Tibial nerve (tissue), 4 donors: ENCODE data around the gene RFNG. TPM values are rescaled to one million over a fixed set of nuclear protein-coding genes. Genes with fewer than 3 reads are reported as not detected.

ENCODE experiments used
- DNase-seq, 2 donors: peaks; one replicate each; pipeline ENCODE4 v3.0.0-alpha.2; 2019; ENCODE audit warnings: low spot score in 2 of 2
- H3K27ac ChIP-seq, 4 donors: fragments of 200-600 bp; sonication (generic) in 3 of 4; one replicate each; pipeline ENCODE4 v1.5.1; 2017 to 2019; ENCODE audit warnings: mild to moderate bottlenecking in 1 of 4
- H3K27me3 ChIP-seq, 2 donors: fragments of 200-600 bp; sonication (generic) in 1 of 2; one replicate each; pipeline versions ENCODE4 v1.5.1 to v1.6.0; 2017 to 2019
- H3K36me3 ChIP-seq, 3 donors: fragments of 200-600 bp; sonication (generic); one replicate each; pipeline ENCODE4 v1.5.1; 2018 to 2019
- H3K4me1 ChIP-seq, 4 donors: fragments of 200-600 bp; sonication (generic) in 3 of 4; one replicate each; pipeline ENCODE4 v1.5.1; 2017 to 2019
- H3K4me3 ChIP-seq, 4 donors: fragments of 200-600 bp; sonication (generic) in 3 of 4; one replicate each; pipeline ENCODE4 v1.5.1; 2017 to 2019; ENCODE audit warnings: mild to moderate bottlenecking in 1 of 4, moderate library complexity in 1 of 4
- H3K9me3 ChIP-seq, 4 donors: fragments of 200-600 bp; sonication (generic) in 3 of 4; one replicate each; pipeline ENCODE4 v1.5.1; 2017 to 2019
- EP300 ChIP-seq, 2 donors: sonication (generic); formaldehyde crosslinking; IDR thresholded peaks; one replicate each; pipeline ENCODE4 v1.6.1; 2017; ENCODE audit warnings: antibody characterized with exemption in 2 of 2, mild to moderate bottlenecking in 1 of 2
- POLR2A ChIP-seq, 2 donors: fragments of 450-650 bp; IDR thresholded peaks; one replicate each; pipeline ENCODE4 v1.6.1; 2017; ENCODE audit warnings: antibody characterized with exemption in 2 of 2, mild to moderate bottlenecking in 2 of 2, moderate library complexity in 2 of 2
- WGBS, 2 donors: methylation state at CpG; one replicate each; pipeline ENCODE4 v1.1.5; 2018; 5-methylcytosine and 5-hydroxymethylcytosine counted together
- total RNA-seq, 4 donors: library from RNA; depleted of rRNA; stranded (reverse); fragments of >200 nt; gene quantifications; one replicate each; pipeline ENCODE4 v1.1.0, GENCODE V29; 2016
- TF ChIP-seq, protein P1 (sequence below), 5 experiments: fragments of 200-600 bp in 3 of 5; fragments of 450-650 bp in 2 of 5; sonication (generic) in 3 of 5; IDR thresholded peaks; one replicate each; pipeline ENCODE4 v1.5.1; 2016 to 2019; ENCODE audit warnings: antibody characterized with exemption in 5 of 5, mild to moderate bottlenecking in 3 of 5, moderate library complexity in 2 of 5

The RFNG gene
- total RNA-seq, 4 donors from 2014 or later = 43.5 to 70.2 (median 64.4) TPM

DNA sequence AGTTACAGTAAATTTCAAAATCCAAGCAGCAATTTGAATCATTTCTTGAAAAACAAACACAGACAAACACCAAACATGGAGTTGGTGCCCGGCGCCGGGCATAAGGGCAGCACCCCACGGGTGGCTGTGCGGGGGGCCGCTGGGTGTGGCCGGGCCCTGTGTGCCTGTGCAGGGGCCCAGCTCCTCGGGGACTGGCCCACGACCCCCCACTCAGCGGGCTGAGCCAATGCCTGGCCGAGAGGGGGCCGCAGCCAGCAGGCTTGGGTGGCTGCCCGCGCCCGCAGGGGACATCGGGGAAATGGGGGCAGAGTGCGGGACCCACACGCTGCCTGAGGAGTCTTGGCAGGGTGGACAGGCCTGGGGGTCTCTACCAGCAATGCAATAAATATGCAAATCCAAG, 26.8 kb upstream of the RFNG start:
- Histone ChIP-seq H3K4me3 (no peak overlapping the region), H3K36me3 (peaks cover 6 to 52% (median 13%) of the 10 kb centered on the region in 3 donors), H3K27me3 (no peaks in the 10 kb centered on the region), H3K4me1 (peaks cover 0 to 22% (median 5%) of the 10 kb centered on the region in 4 donors), H3K9me3 (no peaks in the 10 kb centered on the region), H3K27ac (peak overlapping the region in 3 of 4 donors; percentile 0 to 77 (median 72))
- no peak for DNase-seq
- 84 to 86% methylated on average over 17 to 18 of the region's 18 CpGs for WGBS, 2 donors
- TF ChIP-seq, protein P1, sequence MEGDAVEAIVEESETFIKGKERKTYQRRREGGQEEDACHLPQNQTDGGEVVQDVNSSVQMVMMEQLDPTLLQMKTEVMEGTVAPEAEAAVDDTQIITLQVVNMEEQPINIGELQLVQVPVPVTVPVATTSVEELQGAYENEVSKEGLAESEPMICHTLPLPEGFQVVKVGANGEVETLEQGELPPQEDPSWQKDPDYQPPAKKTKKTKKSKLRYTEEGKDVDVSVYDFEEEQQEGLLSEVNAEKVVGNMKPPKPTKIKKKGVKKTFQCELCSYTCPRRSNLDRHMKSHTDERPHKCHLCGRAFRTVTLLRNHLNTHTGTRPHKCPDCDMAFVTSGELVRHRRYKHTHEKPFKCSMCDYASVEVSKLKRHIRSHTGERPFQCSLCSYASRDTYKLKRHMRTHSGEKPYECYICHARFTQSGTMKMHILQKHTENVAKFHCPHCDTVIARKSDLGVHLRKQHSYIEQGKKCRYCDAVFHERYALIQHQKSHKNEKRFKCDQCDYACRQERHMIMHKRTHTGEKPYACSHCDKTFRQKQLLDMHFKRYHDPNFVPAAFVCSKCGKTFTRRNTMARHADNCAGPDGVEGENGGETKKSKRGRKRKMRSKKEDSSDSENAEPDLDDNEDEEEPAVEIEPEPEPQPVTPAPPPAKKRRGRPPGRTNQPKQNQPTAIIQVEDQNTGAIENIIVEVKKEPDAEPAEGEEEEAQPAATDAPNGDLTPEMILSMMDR (IDR thresholded peaks at IDR 0.05) = no peak
- TF ChIP-seq POLR2A (IDR thresholded peaks at IDR 0.05) (no peak), EP300 (IDR thresholded peaks at IDR 0.05) (no peak)

GRCh38 chr17:82077617-82078358, 26.2 kb upstream of the RFNG start:
- WGBS, 2 donors = 46 to 48% methylated on average over 28 of the region's 28 CpGs
- Histone ChIP-seq H3K27me3 (no peaks in the 10 kb centered on the region), H3K36me3 (peaks cover 0 to 46% (median 13%) of the 10 kb centered on the region in 3 donors), H3K4me1 (peaks cover 0 to 22% (median 5%) of the 10 kb centered on the region in 4 donors), H3K27ac (peak overlapping the region in 3 of 4 donors; percentile 0 to 77 (median 72)), H3K4me3 (no peak overlapping the region), H3K9me3 (no peaks in the 10 kb centered on the region)
- TF ChIP-seq, protein P1 (IDR thresholded peaks at IDR 0.05) = no peak
- no peak for TF ChIP-seq POLR2A (IDR thresholded peaks at IDR 0.05)
- no peak for TF ChIP-seq EP300 (IDR thresholded peaks at IDR 0.05)
- DNase-seq = peak; percentile 55 to 68

GRCh38 chr17:82076785-82077591, 25.4 kb upstream of the RFNG start:
- H3K4me3 ChIP-seq = no peak overlapping the region
- H3K36me3 ChIP-seq = peaks cover 0 to 38% (median 8%) of the 10 kb centered on the region in 3 donors
- DNase-seq = no peak
- no peaks in the 10 kb centered on the region for H3K27me3 ChIP-seq
- TF ChIP-seq EP300 (IDR thresholded peaks at IDR 0.05) (no peak), POLR2A (IDR thresholded peaks at IDR 0.05) (no peak)
- TF ChIP-seq, protein P1 (IDR thresholded peaks at IDR 0.05) = peak in 1 of 5 experiments; percentile 17
- peak overlapping the region in 2 of 4 donors; percentile 72 to 77 for H3K27ac ChIP-seq
- no peaks in the 10 kb centered on the region for H3K9me3 ChIP-seq
- peaks cover 0 to 22% (median 5%) of the 10 kb centered on the region in 4 donors for H3K4me1 ChIP-seq
- 51 to 58% methylated on average over 15 of the region's 21 CpGs for WGBS, 2 donors

DNA sequence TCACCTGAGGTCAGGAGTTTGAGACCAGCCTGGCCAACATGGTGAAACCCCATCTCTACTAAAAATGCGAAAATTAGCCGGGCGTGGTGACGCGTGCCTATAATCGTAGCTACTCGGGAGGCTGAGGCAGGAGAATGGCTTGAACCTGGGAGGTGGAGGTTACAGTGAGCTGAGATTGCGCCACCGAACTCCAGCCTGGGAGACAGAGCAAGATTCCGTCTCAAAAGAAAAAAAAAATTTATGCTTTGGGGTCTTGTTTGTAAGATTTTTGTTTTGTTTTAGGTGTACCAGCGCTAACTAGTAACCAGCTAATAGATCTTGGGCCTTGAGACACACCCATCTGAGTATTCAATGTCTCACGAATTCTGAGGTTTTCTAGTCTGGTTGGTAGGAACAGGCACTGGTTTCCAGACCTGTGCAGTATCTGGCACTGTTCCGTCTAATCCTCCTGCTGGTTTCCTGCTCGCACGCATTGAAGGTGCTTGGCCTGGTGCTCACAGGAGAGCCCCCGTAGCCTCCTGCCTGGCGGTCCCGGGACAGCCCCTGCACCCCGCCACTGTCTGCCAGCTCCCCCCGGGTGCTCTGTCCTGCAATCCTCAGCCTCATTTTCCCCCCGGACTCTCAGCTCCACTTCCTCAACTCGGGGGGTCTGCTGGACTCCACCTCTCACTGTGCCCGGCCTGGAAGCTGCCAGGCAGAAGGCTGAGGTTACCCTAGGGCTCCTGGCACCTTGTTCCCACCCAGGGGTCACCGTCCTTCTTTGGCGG, 24.6 kb upstream of the RFNG start:
- TF ChIP-seq, protein P1 (IDR thresholded peaks at IDR 0.05) = no peak
- TF ChIP-seq EP300 (IDR thresholded peaks at IDR 0.05) (no peak), POLR2A (IDR thresholded peaks at IDR 0.05) (no peak)
- 78 to 81% methylated on average over 25 of the region's 25 CpGs for WGBS, 2 donors
- peaks cover 0 to 30% (median 6%) of the 10 kb centered on the region in 3 donors for H3K36me3 ChIP-seq
- peaks cover 0 to 22% (median 5%) of the 10 kb centered on the region in 4 donors for H3K4me1 ChIP-seq
- H3K9me3 ChIP-seq = no peaks in the 10 kb centered on the region
- no peak for DNase-seq
- H3K4me3 ChIP-seq = no peak overlapping the region
- no peaks in the 10 kb centered on the region for H3K27me3 ChIP-seq
- H3K27ac ChIP-seq = no peak overlapping the region
